ENCODE data around the gene AGAP1. TPM values are rescaled to one million over a fixed set of nuclear protein-coding genes. Genes with fewer than 3 reads are reported as not detected.

The AGAP1 gene
- polyA plus RNA-seq, 4 donors, result 9.8 to 19.2 (median 15.5) TPM

- FAIRE-seq, result no peak
- WGBS, 3 donors, result 31 to 68% (median 38%) methylated on average over 10 of the region's 10 CpGs
- peak; percentile 95 to 100 for DNase-seq
- peaks cover 6 to 52% (median 7%) of the 10 kb centered on the region in 3 donors for H3K4me1 ChIP-seq (ENCODE audit: control insufficient read depth in 3 of 3, insufficient read depth in 2 of 3, low read depth in 1 of 3, low read length in 2 of 3)
- H3K27me3 ChIP-seq (ENCODE audit: control insufficient read depth in 3 of 3, insufficient read depth in 3 of 3, low read length in 3 of 3), result no peaks in the 10 kb centered on the region
- H3K27ac ChIP-seq (ENCODE audit: low read depth in 1 of 3, low read length in 2 of 3), result peak overlapping the region; percentile 83 to 95 (median 92)
- no peak overlapping the region for H3K4me3 ChIP-seq (ENCODE audit: low read depth in 1 of 3, low read length in 3 of 3)
- peaks cover 0 to 14% of the 10 kb centered on the region in 2 donors for H3K9me3 ChIP-seq (ENCODE audit: control insufficient read depth in 2 of 2, insufficient read depth in 1 of 2, low read depth in 1 of 2, low read length in 1 of 2)
- peaks cover 0 to 9% (median 0%) of the 10 kb centered on the region in 3 donors for H3K36me3 ChIP-seq (ENCODE audit: control insufficient read depth in 3 of 3, insufficient read depth in 2 of 3, low read depth in 1 of 3, low read length in 3 of 3)
Observed at GRCh38 chr2:235514627-235515363, 21.0 kb downstream of the AGAP1 start.

- Histone ChIP-seq H3K4me3 (ENCODE audit: low read depth in 1 of 3, low read length in 3 of 3) (no peak overlapping the region), H3K36me3 (ENCODE audit: control insufficient read depth in 3 of 3, insufficient read depth in 2 of 3, low read depth in 1 of 3, low read length in 3 of 3) (peaks cover 0 to 9% (median 0%) of the 10 kb centered on the region in 3 donors), H3K4me1 (ENCODE audit: control insufficient read depth in 3 of 3, insufficient read depth in 2 of 3, low read depth in 1 of 3, low read length in 2 of 3) (peaks cover 6 to 52% (median 7%) of the 10 kb centered on the region in 3 donors), H3K9me3 (ENCODE audit: control insufficient read depth in 2 of 2, insufficient read depth in 1 of 2, low read depth in 1 of 2, low read length in 1 of 2) (peaks cover 0 to 14% of the 10 kb centered on the region in 2 donors), H3K27ac (ENCODE audit: low read depth in 1 of 3, low read length in 2 of 3) (peak overlapping the region; percentile 72 to 92 (median 88)), H3K27me3 (ENCODE audit: control insufficient read depth in 3 of 3, insufficient read depth in 3 of 3, low read length in 3 of 3) (no peaks in the 10 kb centered on the region)
- DNase-seq (no peak), FAIRE-seq (no peak)
- 86 to 93% (median 93%) methylated on average over 7 of the region's 7 CpGs for WGBS, 3 donors
Observed at GRCh38 chr2:235515364-235515742, 21.5 kb downstream of the AGAP1 start.

GRCh38 chr2:235515821-235516220 is 22.0 kb downstream of the AGAP1 start:
- WGBS, 3 donors, result 89 to 92% (median 91%) methylated on average over 9 to 11 of the region's 11 CpGs
- H3K27ac ChIP-seq (ENCODE audit: low read depth in 1 of 3, low read length in 2 of 3), result peak overlapping the region in 2 of 3 donors; percentile 88 to 92
- H3K9me3 ChIP-seq (ENCODE audit: control insufficient read depth in 2 of 2, insufficient read depth in 1 of 2, low read depth in 1 of 2, low read length in 1 of 2), result peaks cover 0 to 14% of the 10 kb centered on the region in 2 donors
- H3K36me3 ChIP-seq (ENCODE audit: control insufficient read depth in 3 of 3, insufficient read depth in 2 of 3, low read depth in 1 of 3, low read length in 3 of 3), result peaks cover 0 to 9% (median 0%) of the 10 kb centered on the region in 3 donors
- H3K27me3 ChIP-seq (ENCODE audit: control insufficient read depth in 3 of 3, insufficient read depth in 3 of 3, low read length in 3 of 3), result no peaks in the 10 kb centered on the region
- H3K4me3 ChIP-seq (ENCODE audit: low read depth in 1 of 3, low read length in 3 of 3), result no peak overlapping the region
- H3K4me1 ChIP-seq (ENCODE audit: control insufficient read depth in 3 of 3, insufficient read depth in 2 of 3, low read depth in 1 of 3, low read length in 2 of 3), result peaks cover 6 to 48% (median 7%) of the 10 kb centered on the region in 3 donors
- FAIRE-seq, result no peak
- no peak for DNase-seq

- Histone ChIP-seq H3K36me3 (ENCODE audit: control insufficient read depth in 3 of 3, insufficient read depth in 2 of 3, low read depth in 1 of 3, low read length in 3 of 3) (peaks cover 0 to 9% (median 0%) of the 10 kb centered on the region in 3 donors), H3K9me3 (ENCODE audit: control insufficient read depth in 2 of 2, insufficient read depth in 1 of 2, low read depth in 1 of 2, low read length in 1 of 2) (peaks cover 0 to 14% of the 10 kb centered on the region in 2 donors), H3K4me3 (ENCODE audit: low read depth in 1 of 3, low read length in 3 of 3) (no peak overlapping the region), H3K4me1 (ENCODE audit: control insufficient read depth in 3 of 3, insufficient read depth in 2 of 3, low read depth in 1 of 3, low read length in 2 of 3) (peaks cover 6 to 44% (median 7%) of the 10 kb centered on the region in 3 donors), H3K27ac (ENCODE audit: low read depth in 1 of 3, low read length in 2 of 3) (no peak overlapping the region), H3K27me3 (ENCODE audit: control insufficient read depth in 3 of 3, insufficient read depth in 3 of 3, low read length in 3 of 3) (no peaks in the 10 kb centered on the region)
- WGBS, 3 donors, result 95 to 100% (median 97%) methylated on average over 6 of the region's 6 CpGs
- FAIRE-seq, result no peak
- DNase-seq, result no peak
Observed at GRCh38 chr2:235516257-235516656, 22.4 kb downstream of the AGAP1 start.

- DNase-seq (no peak), FAIRE-seq (no peak)
- no peak overlapping the region for H3K4me3 ChIP-seq (ENCODE audit: low read depth in 1 of 3, low read length in 3 of 3)
- peaks cover 5 to 22% (median 11%) of the 10 kb centered on the region in 3 donors for H3K4me1 ChIP-seq (ENCODE audit: control insufficient read depth in 3 of 3, insufficient read depth in 2 of 3, low read depth in 1 of 3, low read length in 2 of 3)
- peaks cover 0 to 14% of the 10 kb centered on the region in 2 donors for H3K9me3 ChIP-seq (ENCODE audit: control insufficient read depth in 2 of 2, insufficient read depth in 1 of 2, low read depth in 1 of 2, low read length in 1 of 2)
- WGBS, 3 donors, result 22 to 57% (median 37%) methylated on average over 11 of the region's 11 CpGs
- H3K36me3 ChIP-seq (ENCODE audit: control insufficient read depth in 3 of 3, insufficient read depth in 2 of 3, low read depth in 1 of 3, low read length in 3 of 3), result peaks cover 0 to 14% (median 0%) of the 10 kb centered on the region in 3 donors
- H3K27ac ChIP-seq (ENCODE audit: low read depth in 1 of 3, low read length in 2 of 3), result peak overlapping the region in 1 of 3 donors; percentile 3
- no peaks in the 10 kb centered on the region for H3K27me3 ChIP-seq (ENCODE audit: control insufficient read depth in 3 of 3, insufficient read depth in 3 of 3, low read length in 3 of 3)
Observed at GRCh38 chr2:235518322-235519090, 24.7 kb downstream of the AGAP1 start.

GRCh38 chr2:235520787-235521186 is 26.9 kb downstream of the AGAP1 start:
- FAIRE-seq, result no peak
- WGBS, 3 donors, result 70 to 77% (median 76%) methylated on average over 6 of the region's 6 CpGs
- DNase-seq, result no peak
- Histone ChIP-seq H3K36me3 (ENCODE audit: control insufficient read depth in 3 of 3, insufficient read depth in 2 of 3, low read depth in 1 of 3, low read length in 3 of 3) (peaks cover 0 to 15% (median 0%) of the 10 kb centered on the region in 3 donors), H3K9me3 (ENCODE audit: control insufficient read depth in 2 of 2, insufficient read depth in 1 of 2, low read depth in 1 of 2, low read length in 1 of 2) (peaks cover 0 to 7% of the 10 kb centered on the region in 2 donors), H3K27ac (ENCODE audit: low read depth in 1 of 3, low read length in 2 of 3) (no peak overlapping the region), H3K4me3 (ENCODE audit: low read depth in 1 of 3, low read length in 3 of 3) (no peak overlapping the region), H3K27me3 (ENCODE audit: control insufficient read depth in 3 of 3, insufficient read depth in 3 of 3, low read length in 3 of 3) (no peaks in the 10 kb centered on the region), H3K4me1 (ENCODE audit: control insufficient read depth in 3 of 3, insufficient read depth in 2 of 3, low read depth in 1 of 3, low read length in 2 of 3) (peaks cover 0 to 6% (median 0%) of the 10 kb centered on the region in 3 donors)

- no peaks in the 10 kb centered on the region for H3K9me3 ChIP-seq (ENCODE audit: control insufficient read depth in 2 of 2, insufficient read depth in 1 of 2, low read depth in 1 of 2, low read length in 1 of 2)
- no peaks in the 10 kb centered on the region for H3K27me3 ChIP-seq (ENCODE audit: control insufficient read depth in 3 of 3, insufficient read depth in 3 of 3, low read length in 3 of 3)
- DNase-seq (no peak), FAIRE-seq (no peak)
- peaks cover 0 to 6% (median 0%) of the 10 kb centered on the region in 3 donors for H3K4me1 ChIP-seq (ENCODE audit: control insufficient read depth in 3 of 3, insufficient read depth in 2 of 3, low read depth in 1 of 3, low read length in 2 of 3)
- no peak overlapping the region for H3K4me3 ChIP-seq (ENCODE audit: low read depth in 1 of 3, low read length in 3 of 3)
- 49 to 54% (median 52%) methylated on average over 6 of the region's 6 CpGs for WGBS, 3 donors
- peaks cover 0 to 9% (median 0%) of the 10 kb centered on the region in 3 donors for H3K36me3 ChIP-seq (ENCODE audit: control insufficient read depth in 3 of 3, insufficient read depth in 2 of 3, low read depth in 1 of 3, low read length in 3 of 3)
- no peak overlapping the region for H3K27ac ChIP-seq (ENCODE audit: low read depth in 1 of 3, low read length in 2 of 3)
Observed at GRCh38 chr2:235521844-235522243, 28.0 kb downstream of the AGAP1 start.

GRCh38 chr2:235523021-235523420 is 29.2 kb downstream of the AGAP1 start:
- Histone ChIP-seq H3K27me3 (ENCODE audit: control insufficient read depth in 3 of 3, insufficient read depth in 3 of 3, low read length in 3 of 3) (no peaks in the 10 kb centered on the region), H3K27ac (ENCODE audit: low read depth in 1 of 3, low read length in 2 of 3) (no peak overlapping the region), H3K36me3 (ENCODE audit: control insufficient read depth in 3 of 3, insufficient read depth in 2 of 3, low read depth in 1 of 3, low read length in 3 of 3) (peaks cover 0 to 9% (median 0%) of the 10 kb centered on the region in 3 donors), H3K9me3 (ENCODE audit: control insufficient read depth in 2 of 2, insufficient read depth in 1 of 2, low read depth in 1 of 2, low read length in 1 of 2) (no peaks in the 10 kb centered on the region), H3K4me3 (ENCODE audit: low read depth in 1 of 3, low read length in 3 of 3) (no peak overlapping the region), H3K4me1 (ENCODE audit: control insufficient read depth in 3 of 3, insufficient read depth in 2 of 3, low read depth in 1 of 3, low read length in 2 of 3) (peaks cover 0 to 6% (median 0%) of the 10 kb centered on the region in 3 donors)
- FAIRE-seq (no peak), DNase-seq (no peak)
- 81 to 93% (median 90%) methylated on average over 3 to 5 of the region's 5 CpGs for WGBS, 3 donors
